Measurements from ENCODE around the gene ANKRD13C.

- TF ChIP-seq TOX (CRISPR knock-in tag; IDR thresholded peaks at IDR 0.05; ENCODE audit: borderline replicate concordance), result no peak
- TF ChIP-seq ESRRG (CRISPR knock-in tag; IDR thresholded peaks at IDR 0.05), result no peak
- TF ChIP-seq PATZ1 (CRISPR knock-in tag; IDR thresholded peaks at IDR 0.05; ENCODE audit: borderline replicate concordance), result no peak
- TF ChIP-seq ZFP30 (CRISPR knock-in tag; IDR thresholded peaks at IDR 0.05), result no peak
- TF ChIP-seq OSR1 (CRISPR knock-in tag; IDR thresholded peaks at IDR 0.05), result no peak
- TF ChIP-seq ZNF565 (CRISPR knock-in tag; conservative IDR thresholded peaks at IDR 0.05; ENCODE audit: low read depth), result no peak
- no peak for TF ChIP-seq GLIS3 (CRISPR knock-in tag; IDR thresholded peaks at IDR 0.05)
- TF ChIP-seq ARNTL (CRISPR knock-in tag; IDR thresholded peaks at IDR 0.05; ENCODE audit: borderline replicate concordance, low read depth), result no peak
- TF ChIP-seq ZFP3 (CRISPR knock-in tag; IDR thresholded peaks at IDR 0.05), result no peak
- TF ChIP-seq TCF4 (CRISPR knock-in tag; IDR thresholded peaks at IDR 0.05; ENCODE audit: borderline replicate concordance), result no peak
- no peak for TF ChIP-seq CREB5 (CRISPR knock-in tag; IDR thresholded peaks at IDR 0.05; ENCODE audit: low read depth)
- TF ChIP-seq ZNF8 (CRISPR knock-in tag; IDR thresholded peaks at IDR 0.05), result no peak
- no peak for TF ChIP-seq SNAI2 (CRISPR knock-in tag; IDR thresholded peaks at IDR 0.05)
Observed at GRCh38 chr1:70383483-70383882, 29.0 kb upstream of the ANKRD13C start.

Measured in SK-N-SH treated with all-trans-retinoic acid at 6 μM for 48 hours (cell line).